Measurements from ENCODE around the gene ADK.
"Not testable (repeated sequence)": the region's sequence is repeated elsewhere in the genome, so short reads cannot be mapped to it uniquely, and the experiment has no call there.

ADK gene

DNA sequence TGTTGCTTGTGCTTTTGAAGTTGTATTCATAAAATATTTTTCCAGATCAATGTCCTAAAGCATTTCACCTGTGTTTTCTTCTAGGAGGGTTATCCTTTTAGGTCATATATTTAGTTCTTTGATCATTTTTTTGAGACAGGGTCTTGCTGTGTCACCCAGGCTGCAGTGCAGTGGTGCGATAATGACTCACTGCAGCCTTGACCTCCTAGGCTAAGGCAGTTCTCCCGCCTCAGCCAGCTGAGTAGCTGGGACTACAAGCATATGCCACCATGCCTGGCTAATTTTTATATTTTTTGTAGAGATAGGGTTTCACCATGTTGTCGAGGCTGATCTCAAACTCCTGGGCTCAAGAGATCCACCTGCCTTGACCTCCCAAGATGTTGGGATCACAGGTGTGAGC lies 359.6 kb downstream of the ADK start:
- no peak for DNase-seq
- H3K27ac Mint-ChIP-seq: no peak overlapping the region
- peaks cover 48% of the 10 kb centered on the region for H3K9me3 Mint-ChIP-seq
- no peaks in the 10 kb centered on the region for H3K4me1 Mint-ChIP-seq (ENCODE audit: low read depth)
- H3K4me3 Mint-ChIP-seq: no peak overlapping the region
- peaks cover 89% of the 10 kb centered on the region for H3K36me3 Mint-ChIP-seq (ENCODE audit: low read depth)
- H3K27me3 Mint-ChIP-seq: no peaks in the 10 kb centered on the region

DNA sequence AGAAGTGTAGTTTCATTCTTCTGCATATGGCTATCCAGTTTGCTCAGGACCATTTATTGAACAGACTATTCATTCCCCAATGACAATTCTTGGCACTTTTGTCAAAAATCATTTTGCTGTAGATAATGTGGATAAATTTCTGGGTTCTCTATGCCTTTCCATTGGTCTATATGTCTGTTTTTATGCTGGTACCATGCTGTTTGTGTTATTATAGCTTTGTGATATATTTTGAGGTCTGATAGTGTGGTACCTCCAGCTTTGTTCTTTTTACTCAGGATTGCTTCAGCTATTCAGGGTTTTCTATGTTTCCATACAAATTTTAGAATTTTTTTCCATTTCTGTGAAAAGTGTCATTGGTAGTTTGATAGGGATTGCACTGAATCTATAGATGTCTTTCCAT lies 360.0 kb downstream of the ADK start:
- H3K36me3 Mint-ChIP-seq (ENCODE audit: low read depth): peaks cover 89% of the 10 kb centered on the region
- peaks cover 46% of the 10 kb centered on the region for H3K9me3 Mint-ChIP-seq
- no peaks in the 10 kb centered on the region for H3K4me1 Mint-ChIP-seq (ENCODE audit: low read depth)
- no peak overlapping the region for H3K4me3 Mint-ChIP-seq
- H3K27ac Mint-ChIP-seq: no peak overlapping the region
- no peak for DNase-seq
- no peaks in the 10 kb centered on the region for H3K27me3 Mint-ChIP-seq

DNA sequence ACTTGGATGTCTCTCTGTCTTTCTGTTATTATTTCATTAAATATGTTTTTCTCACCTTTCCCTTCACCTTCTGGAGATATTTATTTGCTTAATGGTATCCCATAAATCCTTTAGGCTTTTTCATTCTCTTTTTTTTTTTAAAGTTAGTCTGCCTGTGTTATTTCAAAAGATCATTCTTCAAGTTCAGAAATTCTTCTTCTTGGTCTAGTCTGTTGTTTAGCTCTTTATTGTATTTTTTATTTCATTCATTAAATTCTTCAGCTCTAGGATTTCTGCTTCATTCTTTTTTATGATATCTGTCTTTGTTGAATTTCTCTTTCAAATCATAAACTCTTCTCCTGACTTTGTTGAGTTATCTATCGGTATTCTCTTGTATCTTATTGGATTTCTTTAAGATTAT lies 363.3 kb downstream of the ADK start:
- Mint-ChIP-seq H3K4me3 (no peak overlapping the region), H3K9me3 (peaks cover 43% of the 10 kb centered on the region), H3K4me1 (ENCODE audit: low read depth) (peaks cover 4% of the 10 kb centered on the region), H3K27ac (no peak overlapping the region), H3K27me3 (no peaks in the 10 kb centered on the region), H3K36me3 (ENCODE audit: low read depth) (peaks cover 77% of the 10 kb centered on the region)
- no peak for DNase-seq

DNA sequence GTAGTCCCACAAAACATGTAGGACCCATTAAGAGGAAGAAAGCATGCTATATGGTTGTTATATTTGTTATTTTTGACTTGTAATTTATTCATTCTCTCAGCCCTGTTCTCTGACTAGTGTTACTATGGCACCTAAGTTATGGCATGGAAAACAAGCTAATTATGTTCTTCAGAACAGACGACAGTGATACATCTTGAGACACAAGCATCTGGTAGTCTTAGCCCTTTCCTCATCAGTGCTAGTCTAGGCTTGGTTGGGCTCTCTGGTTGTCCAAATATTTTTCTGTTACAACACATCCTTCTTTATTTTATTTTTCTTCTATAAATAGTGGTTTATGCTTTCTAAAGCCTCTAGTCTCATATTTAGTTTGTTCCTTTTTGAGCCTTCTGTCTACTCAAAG lies 367.0 kb downstream of the ADK start:
- H3K4me3 Mint-ChIP-seq: no peak overlapping the region
- peaks cover 43% of the 10 kb centered on the region for H3K36me3 Mint-ChIP-seq (ENCODE audit: low read depth)
- H3K9me3 Mint-ChIP-seq: peaks cover 22% of the 10 kb centered on the region
- no peak for DNase-seq
- H3K27ac Mint-ChIP-seq: no peak overlapping the region
- H3K27me3 Mint-ChIP-seq: no peaks in the 10 kb centered on the region
- H3K4me1 Mint-ChIP-seq (ENCODE audit: low read depth): peaks cover 4% of the 10 kb centered on the region

DNA sequence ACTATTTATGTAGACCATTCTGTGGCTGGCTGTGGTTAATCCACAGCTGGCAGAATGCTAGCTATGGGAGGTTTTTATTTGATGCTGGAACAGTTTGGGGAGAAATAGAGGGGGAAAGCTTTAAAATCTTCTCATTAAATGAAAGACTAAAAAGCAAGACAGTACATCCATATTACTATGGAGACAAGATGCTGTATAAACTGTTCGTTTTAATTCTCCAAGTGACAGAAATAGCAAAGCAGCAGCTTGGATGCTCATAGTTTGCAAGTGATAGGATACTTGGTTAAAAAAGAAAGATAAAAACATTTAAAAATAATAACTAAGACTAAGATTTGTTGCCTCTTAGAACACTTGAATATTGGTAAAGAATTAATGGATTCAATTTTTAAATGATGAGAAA lies 370.5 kb downstream of the ADK start:
- no peaks in the 10 kb centered on the region for H3K27me3 Mint-ChIP-seq
- peak overlapping the region; percentile 31 for H3K27ac Mint-ChIP-seq
- peaks cover 29% of the 10 kb centered on the region for H3K36me3 Mint-ChIP-seq (ENCODE audit: low read depth)
- peaks cover 4% of the 10 kb centered on the region for H3K4me1 Mint-ChIP-seq (ENCODE audit: low read depth)
- no peak overlapping the region for H3K4me3 Mint-ChIP-seq
- DNase-seq: no peak
- no peaks in the 10 kb centered on the region for H3K9me3 Mint-ChIP-seq

DNA sequence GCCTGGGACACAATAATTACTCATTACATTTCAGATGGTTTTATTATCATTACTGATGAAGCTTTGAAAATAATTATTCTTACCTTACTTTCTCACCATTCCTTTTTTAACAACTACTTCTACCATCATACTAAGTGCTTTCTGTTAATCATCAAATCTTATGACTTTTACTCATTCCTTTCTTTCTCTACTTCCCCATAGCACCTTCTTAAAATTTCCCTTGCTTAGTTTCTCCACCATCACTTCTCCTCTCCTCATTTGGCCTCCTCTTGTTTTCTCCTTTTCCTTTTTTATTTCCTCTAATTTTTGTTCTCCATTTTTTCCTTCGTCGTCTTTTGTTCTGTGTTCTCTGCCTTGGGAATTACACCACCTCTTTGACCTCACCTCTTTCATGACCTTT lies 372.2 kb downstream of the ADK start:
- H3K4me3 Mint-ChIP-seq: no peak overlapping the region
- H3K27ac Mint-ChIP-seq: no peak overlapping the region
- no peak for DNase-seq
- no peaks in the 10 kb centered on the region for H3K4me1 Mint-ChIP-seq (ENCODE audit: low read depth)
- H3K9me3 Mint-ChIP-seq: no peaks in the 10 kb centered on the region
- H3K27me3 Mint-ChIP-seq: no peaks in the 10 kb centered on the region
- peaks cover 36% of the 10 kb centered on the region for H3K36me3 Mint-ChIP-seq (ENCODE audit: low read depth)

DNA sequence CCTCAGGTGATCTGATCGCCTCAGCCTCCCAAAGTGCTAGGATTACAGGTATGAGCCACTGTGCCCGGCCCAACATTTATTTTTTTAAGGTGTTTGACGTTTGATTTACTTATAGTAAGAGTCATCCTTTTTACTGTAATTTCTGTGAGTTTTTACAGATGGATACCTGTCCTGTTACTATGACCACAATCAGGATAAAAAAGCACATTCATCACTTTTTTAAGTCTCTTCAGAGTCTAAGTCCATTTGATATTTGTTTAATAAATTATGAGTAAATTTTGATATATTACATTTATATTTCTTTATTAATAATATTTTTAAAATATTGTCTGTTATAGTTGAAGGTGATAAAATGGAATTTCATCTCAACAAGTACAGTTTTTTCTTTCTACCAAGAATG lies 374.9 kb downstream of the ADK start:
- Mint-ChIP-seq H3K4me1 (ENCODE audit: low read depth) (no peaks in the 10 kb centered on the region), H3K36me3 (ENCODE audit: low read depth) (peaks cover 55% of the 10 kb centered on the region), H3K9me3 (no peaks in the 10 kb centered on the region), H3K4me3 (no peak overlapping the region), H3K27ac (no peak overlapping the region), H3K27me3 (no peaks in the 10 kb centered on the region)
- no peak for DNase-seq

DNA sequence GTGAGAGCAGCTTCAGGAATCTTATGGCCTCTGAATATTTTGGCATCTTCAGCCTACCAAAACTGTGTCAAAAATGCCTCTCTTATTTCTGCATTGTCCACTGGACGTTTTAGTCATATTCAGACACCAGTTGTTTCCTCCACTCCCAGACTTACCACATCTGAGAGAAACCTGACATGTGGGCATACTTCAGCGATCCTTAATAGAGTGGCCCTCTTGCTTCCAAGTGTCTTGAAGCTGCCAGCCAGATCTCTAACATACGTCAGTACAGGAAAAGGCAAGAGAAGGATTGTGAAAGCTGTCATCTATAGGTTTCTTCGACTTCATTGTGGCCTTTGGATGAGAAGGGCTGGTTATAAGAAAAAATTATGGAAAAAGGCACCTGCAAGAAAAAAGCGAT lies 376.6 kb downstream of the ADK start:
- not testable (repeated sequence) for H3K9me3 Mint-ChIP-seq
- H3K36me3 Mint-ChIP-seq (ENCODE audit: low read depth): peaks cover 61% of the 10 kb centered on the region

DNA sequence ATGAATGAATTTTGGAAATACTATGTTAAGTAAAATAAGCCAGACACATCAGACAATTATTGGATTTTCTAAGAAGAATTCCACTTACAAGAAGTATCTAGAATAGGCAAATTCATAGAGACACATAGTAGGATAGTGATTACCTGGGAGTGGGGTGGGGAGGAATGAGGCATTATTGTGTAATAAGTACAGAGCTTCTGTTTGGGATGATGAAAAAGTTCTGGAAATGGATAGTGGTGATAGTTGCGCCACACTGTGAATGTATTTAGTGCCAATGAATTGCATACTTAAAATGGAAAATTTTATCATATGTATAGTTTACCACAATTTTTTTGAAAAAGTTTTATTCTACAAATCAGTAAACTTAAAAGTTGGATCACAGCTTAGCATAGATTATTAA lies 378.2 kb downstream of the ADK start:
- DNase-seq: no peak
- H3K4me1 Mint-ChIP-seq (ENCODE audit: low read depth): no peaks in the 10 kb centered on the region
- H3K9me3 Mint-ChIP-seq: no peaks in the 10 kb centered on the region
- H3K27ac Mint-ChIP-seq: no peak overlapping the region
- H3K36me3 Mint-ChIP-seq (ENCODE audit: low read depth): peaks cover 56% of the 10 kb centered on the region
- no peaks in the 10 kb centered on the region for H3K27me3 Mint-ChIP-seq
- H3K4me3 Mint-ChIP-seq: no peak overlapping the region

More for the DNA sequence above, 376.6 kb downstream of the ADK start:
- not testable (repeated sequence) for DNase-seq; H3K27me3 Mint-ChIP-seq; H3K4me1 Mint-ChIP-seq (ENCODE audit: low read depth); H3K4me3 Mint-ChIP-seq; H3K27ac Mint-ChIP-seq

DNA sequence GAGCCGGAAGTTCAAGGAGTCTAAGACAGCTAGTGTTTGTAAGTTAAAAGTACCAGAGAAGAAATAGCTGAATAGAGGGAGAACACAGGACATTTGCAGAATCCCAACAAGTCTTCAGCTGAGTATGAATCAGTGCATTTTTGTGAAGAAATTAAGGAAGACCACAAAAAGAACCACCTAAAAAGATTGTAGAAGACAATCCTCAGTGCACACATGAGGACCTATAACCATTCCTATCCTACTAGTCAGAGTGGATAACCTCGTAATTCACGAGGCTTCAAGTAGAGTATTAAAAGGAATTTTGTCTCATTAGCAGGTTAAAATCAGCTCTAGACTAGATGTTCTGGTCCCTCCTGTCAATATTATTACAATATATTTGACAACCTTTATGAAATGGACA lies 380.0 kb downstream of the ADK start:
- no peaks in the 10 kb centered on the region for H3K27me3 Mint-ChIP-seq
- H3K27ac Mint-ChIP-seq: no peak overlapping the region
- H3K9me3 Mint-ChIP-seq: no peaks in the 10 kb centered on the region
- peaks cover 2% of the 10 kb centered on the region for H3K4me1 Mint-ChIP-seq (ENCODE audit: low read depth)
- H3K4me3 Mint-ChIP-seq: no peak overlapping the region
- peaks cover 48% of the 10 kb centered on the region for H3K36me3 Mint-ChIP-seq (ENCODE audit: low read depth)
- no peak for DNase-seq

DNA sequence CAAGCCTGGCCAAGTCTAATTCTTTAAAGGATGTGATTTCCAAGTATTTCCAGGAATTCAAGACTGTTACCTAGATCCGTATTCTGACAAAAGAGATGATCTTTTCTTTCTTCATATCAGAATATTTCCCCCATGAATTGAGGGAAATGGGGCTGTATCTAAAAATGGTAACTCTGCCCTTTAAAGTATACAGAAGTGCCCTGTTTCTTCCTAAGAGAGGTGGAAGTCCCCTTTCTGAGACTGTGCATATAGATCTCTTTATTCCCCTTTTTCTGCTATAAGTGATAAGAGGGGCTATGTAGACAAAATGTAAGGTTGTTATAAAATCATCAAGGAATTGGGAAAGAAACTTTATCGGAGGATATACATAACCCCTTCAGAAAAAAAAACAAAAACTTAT lies 388.3 kb downstream of the ADK start:
- Mint-ChIP-seq H3K4me3 (no peak overlapping the region), H3K36me3 (ENCODE audit: low read depth) (peaks cover 14% of the 10 kb centered on the region), H3K9me3 (no peaks in the 10 kb centered on the region), H3K4me1 (ENCODE audit: low read depth) (peaks cover 7% of the 10 kb centered on the region), H3K27ac (no peak overlapping the region), H3K27me3 (no peaks in the 10 kb centered on the region)
- no peak for DNase-seq

DNA sequence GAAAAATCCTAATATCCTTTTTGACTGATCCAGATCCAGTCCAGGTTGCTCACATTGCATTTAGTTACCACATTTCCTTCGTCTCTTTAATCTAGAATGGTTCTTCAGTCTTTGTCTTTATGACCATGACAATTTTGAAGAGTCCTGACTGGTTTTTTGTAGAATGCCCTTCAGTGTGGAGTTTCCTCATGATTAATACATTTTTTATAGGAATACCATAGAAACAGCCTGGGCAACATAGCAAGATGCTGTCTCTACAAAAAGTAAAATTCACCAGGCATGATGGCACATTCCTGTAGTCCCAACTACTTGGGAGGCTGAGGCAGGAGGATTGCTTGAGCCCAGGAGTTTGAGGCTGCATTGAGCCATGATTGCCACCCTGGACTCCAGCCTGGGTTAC lies 390.4 kb downstream of the ADK start:
- H3K27me3 Mint-ChIP-seq: no peaks in the 10 kb centered on the region
- no peaks in the 10 kb centered on the region for H3K9me3 Mint-ChIP-seq
- H3K27ac Mint-ChIP-seq: no peak overlapping the region
- no peak overlapping the region for H3K4me3 Mint-ChIP-seq
- no peak for DNase-seq
- peaks cover 14% of the 10 kb centered on the region for H3K36me3 Mint-ChIP-seq (ENCODE audit: low read depth)
- peaks cover 2% of the 10 kb centered on the region for H3K4me1 Mint-ChIP-seq (ENCODE audit: low read depth)

DNA sequence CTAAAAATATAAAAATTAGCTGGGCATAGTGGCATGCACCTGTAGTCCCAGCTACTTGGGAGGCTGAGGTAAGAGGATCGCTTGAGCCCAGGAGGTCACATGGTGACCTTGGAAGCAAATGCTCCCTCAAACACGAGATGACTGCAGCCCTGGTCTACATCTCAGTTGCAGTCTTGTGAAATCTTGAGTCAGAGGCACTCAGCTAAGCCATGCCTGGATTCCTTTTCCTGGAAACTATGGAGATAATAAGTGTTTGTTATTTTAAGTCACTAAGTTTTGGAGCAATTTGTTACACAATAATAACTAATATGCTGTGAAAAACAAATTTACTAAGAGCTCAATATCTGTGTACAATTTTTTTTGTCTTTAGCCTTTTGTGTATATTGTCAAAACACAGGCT lies 391.1 kb downstream of the ADK start:
- no peak overlapping the region for H3K27ac Mint-ChIP-seq
- DNase-seq: no peak
- H3K4me3 Mint-ChIP-seq: no peak overlapping the region
- H3K4me1 Mint-ChIP-seq (ENCODE audit: low read depth): no peaks in the 10 kb centered on the region
- H3K36me3 Mint-ChIP-seq (ENCODE audit: low read depth): peaks cover 9% of the 10 kb centered on the region
- H3K9me3 Mint-ChIP-seq: no peaks in the 10 kb centered on the region
- no peaks in the 10 kb centered on the region for H3K27me3 Mint-ChIP-seq

DNA sequence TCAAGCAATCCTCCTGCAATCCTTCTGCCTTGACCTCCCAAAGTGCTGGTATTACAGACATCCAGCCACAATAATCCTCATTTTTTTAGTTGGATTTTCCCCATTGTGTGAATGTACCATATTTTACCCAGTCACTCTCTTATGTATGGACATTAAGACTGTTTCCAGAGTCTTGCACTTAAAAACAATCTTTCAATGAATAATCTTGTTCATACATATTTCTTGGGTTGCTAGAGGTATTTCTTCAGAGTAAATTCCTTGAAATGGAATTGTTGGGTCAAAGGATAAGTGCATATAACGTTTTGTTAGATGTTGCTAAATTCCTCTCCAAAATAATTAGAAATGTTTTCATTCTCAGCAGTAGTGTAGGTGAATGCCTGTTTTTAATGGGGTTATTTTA lies 392.3 kb downstream of the ADK start:
- Mint-ChIP-seq H3K27me3 (no peaks in the 10 kb centered on the region), H3K27ac (no peak overlapping the region), H3K36me3 (ENCODE audit: low read depth) (peaks cover 6% of the 10 kb centered on the region), H3K4me3 (no peak overlapping the region), H3K4me1 (ENCODE audit: low read depth) (no peaks in the 10 kb centered on the region), H3K9me3 (no peaks in the 10 kb centered on the region)
- DNase-seq: no peak

DNA sequence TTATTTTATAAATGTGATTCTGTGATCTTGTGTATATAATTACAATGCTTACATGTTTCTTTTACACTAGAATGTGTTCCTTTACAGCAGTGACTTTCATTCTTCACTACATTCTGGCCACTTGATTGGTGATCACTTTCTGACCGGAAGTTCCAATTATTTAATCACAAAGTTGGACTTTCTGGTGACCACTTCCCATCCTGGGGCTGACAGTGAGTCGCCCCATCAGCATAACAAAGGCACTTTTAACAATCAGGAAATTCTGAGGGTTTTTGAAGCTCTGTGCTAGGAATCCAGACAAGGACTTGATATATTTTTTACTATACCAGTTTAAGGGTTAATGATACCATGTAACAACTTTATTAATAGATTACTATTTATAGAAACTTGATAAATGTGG lies 393.1 kb downstream of the ADK start:
- Mint-ChIP-seq H3K27me3 (no peaks in the 10 kb centered on the region), H3K27ac (no peak overlapping the region), H3K4me3 (no peak overlapping the region), H3K36me3 (ENCODE audit: low read depth) (peaks cover 7% of the 10 kb centered on the region), H3K9me3 (no peaks in the 10 kb centered on the region), H3K4me1 (ENCODE audit: low read depth) (no peaks in the 10 kb centered on the region)
- no peak for DNase-seq

DNA sequence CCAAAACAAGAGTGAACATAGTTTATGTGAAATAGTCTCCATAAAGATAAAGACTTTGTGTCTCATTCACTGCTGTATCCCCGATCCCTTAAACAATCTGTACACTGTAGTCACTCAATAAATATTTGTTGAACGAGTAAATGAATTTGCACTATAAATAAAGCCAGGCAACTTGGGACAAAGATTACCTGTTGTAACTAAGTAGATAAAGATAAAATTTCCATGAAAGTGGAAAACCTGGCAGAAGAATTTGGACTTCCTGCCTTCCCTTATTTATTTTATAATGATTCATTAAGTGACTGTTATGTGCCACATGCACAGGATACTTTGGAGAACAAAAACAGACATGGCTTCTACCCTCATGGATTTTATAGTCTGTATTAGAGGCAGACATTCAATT lies 397.7 kb downstream of the ADK start:
- Mint-ChIP-seq H3K27ac (no peak overlapping the region), H3K4me1 (ENCODE audit: low read depth) (no peaks in the 10 kb centered on the region), H3K27me3 (no peaks in the 10 kb centered on the region), H3K36me3 (ENCODE audit: low read depth) (peaks cover 20% of the 10 kb centered on the region), H3K9me3 (no peaks in the 10 kb centered on the region), H3K4me3 (no peak overlapping the region)
- no peak for DNase-seq
